ENCODE results near the gene CAPN1.
"Not testable (repeated sequence)": the region's sequence is repeated elsewhere in the genome, so short reads cannot be mapped to it uniquely, and the experiment has no call there.

Gene CAPN1

DNA sequence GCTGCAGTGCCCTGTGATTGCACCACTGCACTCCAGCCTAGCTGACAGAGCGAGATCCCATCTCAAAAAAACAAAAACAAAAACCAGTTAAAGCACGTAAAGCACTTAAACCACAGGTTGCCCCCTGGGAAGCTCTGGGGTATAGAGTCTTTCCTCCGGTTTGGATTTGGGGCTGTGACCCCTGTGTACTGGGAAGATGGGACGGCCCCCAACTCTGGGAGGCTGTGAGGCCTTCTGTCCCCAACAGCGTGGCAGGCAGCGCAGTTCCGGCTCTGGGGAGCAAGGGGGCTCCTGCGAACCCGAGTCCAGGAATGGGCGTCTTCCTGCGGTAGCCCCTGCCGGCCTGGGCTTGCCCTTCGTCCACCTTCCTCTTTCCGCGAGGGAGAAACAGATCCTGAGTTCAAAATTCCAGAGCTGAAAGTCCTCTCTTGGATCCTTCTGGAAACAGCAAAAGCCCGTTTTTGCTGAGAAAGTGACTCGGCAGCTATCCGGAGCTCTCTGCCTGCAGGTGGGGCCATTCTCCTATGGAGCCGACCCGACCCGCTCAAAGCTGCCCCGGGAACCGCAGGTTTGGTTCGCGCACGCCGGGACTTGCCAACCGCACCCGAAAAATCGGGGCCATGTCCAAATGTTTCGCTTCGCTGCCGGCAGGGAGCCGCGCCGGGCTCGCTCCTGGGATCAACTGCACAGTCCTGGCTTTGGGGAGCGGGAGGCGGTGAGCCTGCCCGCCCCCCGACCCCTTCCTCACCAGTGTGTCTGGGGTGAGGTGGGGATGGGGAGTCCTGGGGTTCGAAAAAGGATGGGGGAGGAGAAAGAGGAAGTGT is 43.8 kb downstream of the CAPN1 start:
- TF ChIP-seq, protein P1, sequence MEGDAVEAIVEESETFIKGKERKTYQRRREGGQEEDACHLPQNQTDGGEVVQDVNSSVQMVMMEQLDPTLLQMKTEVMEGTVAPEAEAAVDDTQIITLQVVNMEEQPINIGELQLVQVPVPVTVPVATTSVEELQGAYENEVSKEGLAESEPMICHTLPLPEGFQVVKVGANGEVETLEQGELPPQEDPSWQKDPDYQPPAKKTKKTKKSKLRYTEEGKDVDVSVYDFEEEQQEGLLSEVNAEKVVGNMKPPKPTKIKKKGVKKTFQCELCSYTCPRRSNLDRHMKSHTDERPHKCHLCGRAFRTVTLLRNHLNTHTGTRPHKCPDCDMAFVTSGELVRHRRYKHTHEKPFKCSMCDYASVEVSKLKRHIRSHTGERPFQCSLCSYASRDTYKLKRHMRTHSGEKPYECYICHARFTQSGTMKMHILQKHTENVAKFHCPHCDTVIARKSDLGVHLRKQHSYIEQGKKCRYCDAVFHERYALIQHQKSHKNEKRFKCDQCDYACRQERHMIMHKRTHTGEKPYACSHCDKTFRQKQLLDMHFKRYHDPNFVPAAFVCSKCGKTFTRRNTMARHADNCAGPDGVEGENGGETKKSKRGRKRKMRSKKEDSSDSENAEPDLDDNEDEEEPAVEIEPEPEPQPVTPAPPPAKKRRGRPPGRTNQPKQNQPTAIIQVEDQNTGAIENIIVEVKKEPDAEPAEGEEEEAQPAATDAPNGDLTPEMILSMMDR (IDR thresholded peaks at IDR 0.05; ENCODE audit: low read depth, low read length, missing control alignments): peak; percentile 78
- H3K36me3 ChIP-seq (replicated peaks): no peaks in the 10 kb centered on the region
- H3K27ac ChIP-seq: no peak overlapping the region
- peak; percentile 35 for DNase-seq
- no peaks in the 10 kb centered on the region for H3K27me3 ChIP-seq (replicated peaks)
- peak overlapping the region; percentile 52 for H3K4me3 ChIP-seq (ENCODE audit: low read depth, low read length)
- in situ Hi-C loops (cut with HindIII; ENCODE audit: low pct_ligation_motif_present, low sequenced_read_pairs): no loop called here

DNA sequence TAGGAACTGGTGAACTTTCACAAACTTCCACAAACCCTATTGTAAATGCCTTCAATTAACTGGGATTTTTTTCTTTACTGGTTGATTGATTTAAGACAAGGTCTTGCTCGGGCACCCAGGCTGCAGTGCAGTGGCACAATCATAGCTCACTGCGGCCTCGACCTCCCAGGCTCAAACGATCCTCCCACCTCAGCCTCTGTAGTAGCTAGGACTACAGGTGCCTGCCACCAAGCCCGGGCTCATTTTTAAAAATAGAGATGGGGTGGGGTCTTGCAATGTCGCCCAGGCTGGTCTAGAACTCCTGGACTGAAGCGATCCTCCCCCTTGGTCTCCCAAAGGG is 44.3 kb downstream of the CAPN1 start:
- H3K27me3 ChIP-seq (replicated peaks): no peaks in the 10 kb centered on the region
- H3K4me3 ChIP-seq (ENCODE audit: low read depth, low read length): peak overlapping the region; percentile 52
- in situ Hi-C loops (cut with HindIII; ENCODE audit: low pct_ligation_motif_present, low sequenced_read_pairs): no loop called here
- H3K36me3 ChIP-seq (replicated peaks): no peaks in the 10 kb centered on the region
- no peak overlapping the region for H3K27ac ChIP-seq
- TF ChIP-seq, protein P1 (IDR thresholded peaks at IDR 0.05; ENCODE audit: low read depth, low read length, missing control alignments): no peak
- DNase-seq: no peak

DNA sequence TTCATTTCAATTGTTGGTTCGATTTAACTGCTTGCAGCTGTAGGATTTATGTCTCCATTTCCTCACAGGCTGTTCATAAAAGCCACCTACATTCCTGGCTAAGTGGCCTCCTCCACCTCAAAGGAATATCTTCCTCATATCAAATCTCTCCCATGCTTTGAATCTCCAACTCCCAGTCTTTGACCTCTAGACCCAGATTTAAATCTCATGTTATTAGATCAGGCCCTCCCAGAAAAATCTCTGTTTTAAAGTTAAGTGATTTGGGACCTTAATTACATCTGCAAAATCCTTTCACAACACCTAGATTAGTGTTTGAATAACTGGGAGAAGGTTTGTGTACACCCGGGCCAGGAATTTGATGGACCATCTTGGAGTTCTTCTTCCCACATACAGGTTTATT is 46.2 kb downstream of the CAPN1 start:
- DNase-seq: no peak
- in situ Hi-C loops (cut with HindIII; ENCODE audit: low pct_ligation_motif_present, low sequenced_read_pairs): no loop called here
- TF ChIP-seq, protein P1 (IDR thresholded peaks at IDR 0.05; ENCODE audit: low read depth, low read length, missing control alignments): no peak
- Histone ChIP-seq H3K27me3 (replicated peaks) (no peaks in the 10 kb centered on the region), H3K27ac (no peak overlapping the region), H3K4me3 (ENCODE audit: low read depth, low read length) (no peak overlapping the region), H3K36me3 (replicated peaks) (no peaks in the 10 kb centered on the region)

- no peak overlapping the region for H3K27ac ChIP-seq
- in situ Hi-C loops (cut with HindIII; ENCODE audit: low pct_ligation_motif_present, low sequenced_read_pairs): no loop called here
- H3K4me3 ChIP-seq (ENCODE audit: low read depth, low read length): no peak overlapping the region
- DNase-seq: no peak
- no peaks in the 10 kb centered on the region for H3K36me3 ChIP-seq (replicated peaks)
- no peaks in the 10 kb centered on the region for H3K27me3 ChIP-seq (replicated peaks)
- TF ChIP-seq, protein P1 (IDR thresholded peaks at IDR 0.05; ENCODE audit: low read depth, low read length, missing control alignments): no peak
Measured at GRCh38 chr11:65236194-65237059, 54.7 kb downstream of the CAPN1 start.

DNA sequence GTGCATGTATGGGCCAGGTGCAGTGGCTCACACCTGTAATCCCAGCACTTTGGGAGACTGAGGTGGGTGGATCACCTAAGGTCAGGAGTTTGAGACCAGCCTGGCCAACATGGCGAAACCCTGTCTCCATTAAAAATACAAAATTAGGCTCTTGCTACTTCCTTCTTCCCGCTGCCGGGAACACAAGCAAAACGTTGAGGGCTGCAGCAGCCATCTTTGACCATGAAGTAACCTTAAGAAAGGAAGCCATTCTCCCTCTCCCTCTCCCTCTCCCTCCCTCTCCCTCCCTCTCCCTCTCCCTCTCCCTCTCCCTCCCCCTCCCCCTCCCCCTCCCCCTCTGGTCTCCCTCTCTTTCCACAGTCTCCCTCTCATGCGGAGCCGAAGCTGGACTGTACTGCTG is 56.6 kb downstream of the CAPN1 start:
- DNase-seq; in situ Hi-C loops (cut with HindIII; ENCODE audit: low pct_ligation_motif_present, low sequenced_read_pairs); H3K36me3 ChIP-seq (replicated peaks); H3K4me3 ChIP-seq (ENCODE audit: low read depth, low read length); H3K27ac ChIP-seq; H3K27me3 ChIP-seq (replicated peaks): not testable (repeated sequence)

DNA sequence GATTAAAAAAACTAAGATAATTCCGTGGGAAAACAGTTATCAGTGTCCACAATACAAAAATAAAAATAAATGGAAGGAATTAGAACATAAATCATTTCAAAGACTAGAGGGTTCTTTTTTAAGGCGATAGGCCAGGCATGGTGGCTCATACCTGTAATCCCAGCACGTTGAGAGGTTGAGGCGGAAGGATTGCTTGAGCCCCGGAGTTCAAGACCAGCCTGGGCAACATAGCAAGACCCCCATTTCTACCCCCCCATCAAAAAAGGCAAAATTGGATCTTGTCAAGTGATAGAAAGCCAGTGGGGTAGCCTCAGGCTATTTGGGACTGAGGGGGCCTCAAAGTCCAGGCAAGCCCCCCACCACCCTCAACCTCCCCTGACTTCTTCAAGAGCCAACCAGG is 59.4 kb downstream of the CAPN1 start:
- H3K27ac ChIP-seq: no peak overlapping the region
- in situ Hi-C loops (cut with HindIII; ENCODE audit: low pct_ligation_motif_present, low sequenced_read_pairs): no loop called here

More for the DNA sequence above, 59.4 kb downstream of the CAPN1 start:
- DNase-seq: no peak
- TF ChIP-seq, protein P1 (IDR thresholded peaks at IDR 0.05; ENCODE audit: low read depth, low read length, missing control alignments): no peak
- Histone ChIP-seq H3K4me3 (ENCODE audit: low read depth, low read length) (no peak overlapping the region), H3K36me3 (replicated peaks) (no peaks in the 10 kb centered on the region), H3K27me3 (replicated peaks) (no peaks in the 10 kb centered on the region)
